Measurements from ENCODE around the gene DDX11.
"Not testable (repeated sequence)": the region's sequence is repeated elsewhere in the genome, so short reads cannot be mapped to it uniquely, and the experiment has no call there.

The DDX11 gene

DNA sequence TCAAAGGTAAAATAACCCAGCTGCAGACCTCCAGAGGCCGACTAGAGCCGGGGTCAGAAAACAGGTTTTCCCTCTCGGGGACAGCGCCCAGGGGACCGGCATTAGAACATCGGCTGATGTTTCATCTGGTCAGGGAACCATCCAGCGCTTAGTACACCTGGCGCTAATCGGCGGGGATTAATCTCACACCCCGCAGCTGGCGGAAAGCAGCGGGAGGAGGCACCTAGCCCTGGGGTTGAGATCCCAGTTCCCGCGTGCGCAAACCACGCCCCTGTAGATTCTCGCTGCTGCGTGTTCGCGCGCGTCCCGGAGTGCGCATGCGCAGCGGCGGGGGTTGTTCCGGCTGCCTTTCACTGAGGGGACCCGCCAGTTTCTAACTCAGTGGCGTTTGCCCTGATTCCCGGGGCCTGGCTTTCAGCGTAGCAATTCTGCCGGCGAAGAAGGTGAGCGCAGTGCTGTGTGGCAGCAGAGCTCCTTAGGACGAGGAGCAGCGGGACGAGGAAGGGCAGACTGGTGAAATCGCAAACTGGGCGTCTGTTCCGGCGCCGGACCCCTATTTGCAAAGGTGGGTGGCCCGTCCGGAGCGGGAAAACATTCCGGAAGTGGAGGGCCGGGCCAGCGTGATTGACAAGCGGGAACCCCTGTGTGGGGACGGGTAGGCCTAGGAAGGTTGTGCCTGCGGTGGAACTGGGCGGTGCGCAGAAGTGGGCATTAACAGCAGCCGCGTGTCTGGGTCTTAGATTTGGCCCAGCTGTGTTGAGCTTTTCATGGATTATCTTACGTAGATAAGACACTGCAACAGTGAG is at the start of gene DDX11:
Gene DDX11, plus strand, starts transcription at position 334 of the 806 bp plus-strand sequence. CDS start 4,534 bp downstream, outside the sequence.
- peak; percentile 81 to 88 (median 85) for DNase-seq (ENCODE audit: low read depth in 3 of 3, low spot score in 1 of 3)

DNA sequence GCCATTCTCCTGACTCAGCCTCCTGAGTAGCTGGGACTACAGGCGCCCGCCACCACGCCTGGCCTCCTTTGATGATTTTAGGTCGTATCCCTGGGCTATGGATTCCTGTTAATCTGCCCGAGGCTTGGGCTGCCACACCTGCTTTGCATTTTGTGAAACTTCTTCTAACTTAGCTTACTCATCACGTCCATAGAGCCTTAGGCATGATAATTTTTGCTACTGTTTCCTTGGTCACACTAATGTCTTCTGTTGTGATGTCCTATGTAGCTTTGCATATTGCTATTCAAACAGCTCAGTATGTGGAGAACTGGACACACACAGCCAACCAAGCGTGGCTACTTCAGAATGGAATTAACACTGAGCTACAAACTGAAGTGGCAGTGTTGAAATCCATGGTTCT is 47.5 kb upstream of the DDX11 start:
- DNase-seq (ENCODE audit: low read depth in 3 of 3, low spot score in 1 of 3), result no peak

DNA sequence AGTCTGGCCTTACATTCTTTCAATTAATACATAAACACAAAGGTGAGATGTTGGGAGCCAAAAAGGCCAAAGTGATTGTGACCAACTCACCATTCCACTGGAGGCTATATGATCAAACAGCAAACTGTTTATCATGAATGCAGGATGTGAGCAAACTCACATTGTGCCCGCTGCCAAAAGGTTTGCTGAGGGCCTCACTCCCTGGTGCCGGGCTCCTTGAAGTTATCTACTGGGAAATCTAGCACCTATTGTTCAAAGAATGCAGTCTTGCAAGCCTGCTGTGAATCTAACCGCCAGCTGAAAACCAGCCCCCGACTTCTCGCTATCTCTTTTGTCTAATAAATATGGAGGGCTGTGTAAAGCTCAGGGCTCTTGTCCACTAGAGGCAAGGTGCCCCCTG is 46.7 kb upstream of the DDX11 start:
- not testable (repeated sequence) for DNase-seq (ENCODE audit: low read depth in 3 of 3, low spot score in 1 of 3)

DNA sequence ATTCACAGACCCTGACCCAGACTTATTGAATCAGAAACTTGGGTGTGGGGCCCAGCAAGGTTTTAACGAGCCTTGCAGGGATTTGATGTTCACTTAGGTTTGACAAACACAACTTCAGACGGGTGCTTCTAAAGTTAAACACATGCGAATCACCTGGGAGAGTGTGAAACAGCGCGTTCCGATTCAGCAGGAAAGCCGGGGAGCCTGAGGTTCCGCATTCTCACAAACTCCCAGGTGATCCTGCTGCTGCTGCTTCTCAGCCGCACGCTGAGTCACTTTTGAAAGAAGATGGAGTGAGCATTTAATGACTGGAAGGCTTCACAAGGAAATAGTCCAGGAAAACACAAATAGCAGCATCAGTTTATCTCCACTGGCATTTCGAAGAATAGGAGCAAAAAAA is 44.2 kb upstream of the DDX11 start:
- DNase-seq (ENCODE audit: low read depth in 3 of 3, low spot score in 1 of 3), result no peak

DNA sequence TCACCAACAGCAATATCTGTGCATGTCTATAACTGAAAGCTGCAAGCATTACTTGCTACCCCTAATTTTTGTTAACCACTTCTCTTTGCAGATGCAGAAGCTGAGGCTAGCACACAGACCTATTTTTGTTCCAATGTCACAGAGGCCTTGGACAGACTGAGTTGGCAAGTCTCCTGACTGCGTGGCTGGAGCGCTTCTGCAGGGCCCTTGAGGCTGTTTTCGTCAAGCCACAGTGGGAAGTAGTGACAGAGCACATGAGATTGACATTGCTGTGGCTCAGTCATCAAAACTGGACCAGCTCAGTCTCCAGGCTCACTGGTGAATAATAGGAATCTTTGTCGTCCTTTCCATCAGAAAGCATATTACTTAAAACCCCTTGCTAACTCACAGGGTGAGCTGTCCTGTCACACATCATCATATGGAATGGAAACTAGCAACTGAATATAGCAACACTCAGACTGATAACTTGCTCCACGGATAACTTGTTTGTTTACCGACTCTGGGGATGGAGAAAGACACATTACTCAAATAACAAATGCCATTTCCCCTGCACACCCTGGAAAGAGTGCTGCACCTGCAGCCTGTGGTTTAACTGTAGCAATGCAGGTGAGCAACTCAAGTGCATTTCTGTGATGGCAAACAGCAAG is 43.6 kb upstream of the DDX11 start:
- DNase-seq (ENCODE audit: low read depth in 3 of 3, low spot score in 1 of 3), result no peak

DNA sequence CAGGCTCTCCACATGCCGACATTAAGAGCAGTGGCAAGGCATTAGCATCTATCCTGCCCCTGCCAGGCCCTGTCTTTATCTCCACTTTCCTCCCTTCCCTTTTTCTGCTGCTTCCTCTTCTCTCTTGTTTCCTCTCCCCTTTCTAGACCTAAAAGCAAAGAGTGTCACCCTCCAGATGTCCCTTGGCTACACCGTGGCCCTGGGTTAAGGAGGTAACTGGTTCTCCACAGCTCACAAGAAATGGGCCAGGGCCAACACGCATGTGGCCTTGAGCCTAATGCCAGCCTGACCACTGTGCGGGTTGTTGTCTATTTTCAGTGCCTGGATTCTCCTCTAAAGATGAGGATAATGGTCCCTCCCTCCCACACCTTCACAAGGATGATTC is 41.7 kb upstream of the DDX11 start:
- DNase-seq (ENCODE audit: low read depth in 3 of 3, low spot score in 1 of 3), result no peak

DNA sequence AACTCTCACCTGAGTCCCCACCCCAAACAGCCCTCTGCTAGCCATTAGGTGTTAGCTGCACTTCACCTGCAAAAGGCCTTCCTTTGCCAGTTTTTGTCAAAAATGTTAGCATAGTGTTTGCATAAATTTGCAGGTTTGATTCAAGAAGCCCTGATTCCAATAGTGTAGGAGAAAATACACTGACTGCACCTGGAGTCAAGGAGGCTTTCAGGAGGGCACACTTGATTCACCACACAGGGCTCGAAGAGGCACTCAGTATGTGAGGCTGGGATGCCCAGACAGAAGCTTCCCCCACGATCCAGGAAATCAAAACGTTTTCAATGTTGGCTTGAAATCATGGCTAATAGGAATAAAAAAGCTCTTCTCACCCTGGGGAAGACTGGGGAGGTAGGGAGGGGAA is 40.5 kb upstream of the DDX11 start:
- no peak for DNase-seq (ENCODE audit: low read depth in 3 of 3, low spot score in 1 of 3)

DNA sequence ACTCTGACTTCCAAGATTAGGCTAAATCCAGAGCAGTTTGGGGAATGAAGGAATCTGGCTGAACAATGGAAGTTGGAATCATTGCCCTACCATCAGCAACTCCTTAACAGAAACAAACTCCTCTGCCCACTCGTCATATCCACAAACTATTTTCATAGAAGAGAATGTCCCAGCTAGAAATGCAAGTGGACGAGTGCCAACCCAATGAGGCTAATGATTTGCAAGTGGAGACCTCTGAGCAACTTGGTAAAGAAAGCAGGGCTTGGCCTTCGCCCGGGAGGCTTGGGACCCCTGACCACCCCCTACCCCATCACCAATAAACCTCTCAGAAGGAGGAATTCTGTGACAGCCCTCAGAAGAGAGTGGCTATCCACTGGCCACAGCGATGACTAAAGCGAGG is 40.0 kb upstream of the DDX11 start:
- DNase-seq (ENCODE audit: low read depth in 3 of 3, low spot score in 1 of 3), result no peak

DNA sequence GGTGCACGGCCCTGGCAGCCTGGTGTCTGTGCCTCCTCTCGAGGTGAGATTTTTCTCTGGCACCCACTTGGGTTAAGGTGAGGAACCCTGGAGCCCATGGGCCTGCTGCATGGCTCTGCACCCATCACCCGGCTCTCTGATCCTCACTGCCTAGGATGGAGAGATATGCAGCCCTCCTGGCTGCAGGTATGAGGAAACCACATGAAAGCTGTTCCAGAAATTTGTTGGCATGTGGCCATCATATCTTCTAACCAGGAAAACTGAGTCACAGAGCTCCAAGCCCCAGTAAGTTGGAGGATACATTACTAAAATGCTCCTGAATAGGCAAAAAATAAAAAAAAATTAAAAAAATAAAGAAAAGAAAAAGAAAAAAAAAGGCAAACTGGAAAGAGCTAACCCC is 39.3 kb upstream of the DDX11 start:
- DNase-seq (ENCODE audit: low read depth in 3 of 3, low spot score in 1 of 3), result no peak

DNA sequence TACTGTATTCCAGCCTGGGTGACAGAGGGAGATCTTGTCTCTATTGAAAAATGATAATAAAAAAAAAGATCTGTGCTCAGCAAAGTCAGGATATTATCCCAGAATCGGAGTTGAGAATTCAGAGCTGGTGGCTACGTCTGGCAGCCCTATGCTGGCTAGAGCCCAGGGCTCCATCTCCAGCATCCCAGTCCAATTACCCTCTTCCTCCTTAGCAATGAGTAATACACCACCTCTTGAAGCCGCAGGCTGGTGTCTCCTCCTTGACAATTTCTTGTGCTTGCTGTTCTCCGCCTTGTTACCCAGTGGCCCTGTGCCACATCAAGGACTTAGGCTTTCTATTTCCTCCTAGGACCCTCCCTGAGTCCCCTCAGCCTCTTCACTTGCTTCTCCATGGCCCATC is 38.4 kb upstream of the DDX11 start:
- no peak for DNase-seq (ENCODE audit: low read depth in 3 of 3, low spot score in 1 of 3)

DNA sequence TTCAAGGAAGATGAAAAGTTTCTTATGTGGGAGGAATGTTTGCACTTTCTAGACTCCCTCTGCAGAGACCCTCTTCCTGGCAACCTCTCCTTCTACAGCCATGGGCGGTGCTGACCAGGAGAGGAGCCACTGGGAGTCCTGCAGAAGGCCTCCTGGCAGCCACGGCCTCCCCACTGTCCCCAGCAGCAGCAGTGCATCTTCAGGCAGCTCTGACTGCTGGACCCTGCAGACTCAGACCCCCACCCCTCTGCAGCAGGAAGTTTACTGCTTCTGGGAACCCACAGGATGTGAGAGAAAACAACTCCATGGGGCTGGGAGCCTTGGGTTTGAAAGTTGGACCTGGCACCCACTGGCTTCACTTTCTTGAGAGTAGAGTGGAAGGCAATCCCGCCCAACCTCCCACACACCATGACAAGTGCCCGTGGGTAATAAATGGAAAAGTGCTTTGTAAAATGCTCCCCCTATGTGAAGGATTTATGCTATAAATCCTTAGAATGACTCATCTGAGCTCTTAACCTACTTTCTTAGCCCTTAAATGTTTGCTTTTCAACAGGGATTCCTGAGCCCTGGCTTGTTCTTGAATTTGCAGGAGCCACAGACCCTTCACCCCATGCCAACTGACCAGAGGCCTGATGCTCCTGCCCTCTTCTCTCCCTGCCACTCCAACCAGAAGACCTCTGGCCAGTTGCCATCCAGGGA is 37.5 kb upstream of the DDX11 start:
- DNase-seq (ENCODE audit: low read depth in 3 of 3, low spot score in 1 of 3), result no peak

DNA sequence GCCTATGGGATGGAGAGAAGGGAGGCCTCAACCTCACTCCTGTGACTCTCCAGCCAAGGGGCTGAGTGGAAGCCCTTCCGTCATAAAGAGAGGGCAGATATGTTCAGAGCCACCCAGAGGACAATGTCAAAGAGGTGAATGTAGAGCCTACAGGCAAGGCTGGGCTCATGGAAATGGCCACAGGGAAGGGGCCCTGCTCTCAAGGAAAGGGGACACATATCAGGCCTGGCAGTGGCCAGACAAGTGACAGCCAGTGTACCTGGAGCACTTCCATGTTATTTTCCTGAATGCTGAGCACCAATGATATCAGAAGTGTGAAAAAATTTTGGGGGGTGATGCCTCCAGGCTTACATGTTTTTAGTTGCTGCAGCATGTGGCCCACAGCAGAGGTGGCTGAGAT is 36.6 kb upstream of the DDX11 start:
- no peak for DNase-seq (ENCODE audit: low read depth in 3 of 3, low spot score in 1 of 3)

DNA sequence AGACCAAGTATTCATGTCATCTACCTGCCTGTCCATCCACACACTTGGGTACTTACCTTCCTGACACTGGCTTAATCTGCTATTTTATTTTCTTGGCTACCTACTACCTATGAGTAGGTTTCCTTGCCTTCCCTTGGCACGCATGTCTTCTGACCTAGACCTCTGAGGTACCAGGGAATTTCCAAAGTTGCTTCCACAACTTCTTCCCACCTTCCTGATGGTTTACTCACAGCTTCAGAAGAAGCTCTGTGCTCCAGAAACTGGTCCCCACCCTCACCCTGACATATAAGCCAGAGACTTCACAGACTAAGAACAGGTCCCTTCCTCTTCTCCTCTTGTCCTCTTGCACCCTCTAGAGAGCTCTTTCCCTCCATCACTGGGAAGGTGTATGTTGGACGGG is 35.7 kb upstream of the DDX11 start:
- no peak for DNase-seq (ENCODE audit: low read depth in 3 of 3, low spot score in 1 of 3)

DNA sequence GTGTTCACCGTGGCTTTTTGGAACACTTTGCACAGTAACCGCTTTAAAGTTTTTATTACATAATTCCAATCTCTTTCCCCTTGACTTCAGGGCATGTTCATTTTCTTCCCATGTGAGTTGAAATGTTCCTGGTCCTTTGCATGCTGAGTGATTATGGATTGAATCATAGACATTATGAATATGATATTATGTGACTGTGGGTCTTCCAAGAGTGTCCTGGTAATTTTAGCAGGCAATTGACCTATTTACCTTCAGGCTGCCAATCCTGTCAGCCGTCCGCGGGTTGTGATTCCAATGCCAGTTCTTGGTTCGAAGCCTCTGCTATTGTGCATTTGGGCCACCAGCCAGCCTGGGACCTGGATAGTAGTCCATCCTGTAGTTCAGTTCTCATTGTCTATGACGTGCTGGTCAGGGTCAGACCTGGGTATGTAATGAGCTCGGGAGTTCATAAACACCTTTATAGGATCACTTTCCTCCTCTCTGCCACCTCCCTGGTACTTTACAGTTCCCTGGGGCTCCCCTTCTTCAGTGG is 32.6 kb upstream of the DDX11 start:
- DNase-seq (ENCODE audit: low read depth in 3 of 3, low spot score in 1 of 3), result no peak

DNA sequence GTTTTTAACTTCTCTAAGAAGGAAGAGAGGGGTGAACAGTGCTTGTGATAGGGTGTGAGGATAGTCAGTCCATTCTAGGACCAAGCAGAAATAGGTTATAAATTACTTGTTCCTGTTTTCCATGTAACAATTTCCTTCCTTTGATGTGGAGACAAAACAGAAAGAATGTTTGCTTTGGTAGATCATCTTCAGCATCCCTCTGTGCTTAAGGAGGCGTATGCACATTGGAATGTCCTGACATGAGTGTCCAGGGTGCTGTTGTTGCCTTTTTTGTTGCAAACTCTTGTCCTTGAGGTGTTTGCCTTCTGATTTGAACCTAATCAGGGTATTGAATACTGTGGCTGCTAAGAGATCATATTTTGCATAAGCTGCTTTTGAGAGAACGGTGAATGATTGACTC is 23.5 kb upstream of the DDX11 start:
- not testable (repeated sequence) for DNase-seq (ENCODE audit: low read depth in 3 of 3, low spot score in 1 of 3)

DNA sequence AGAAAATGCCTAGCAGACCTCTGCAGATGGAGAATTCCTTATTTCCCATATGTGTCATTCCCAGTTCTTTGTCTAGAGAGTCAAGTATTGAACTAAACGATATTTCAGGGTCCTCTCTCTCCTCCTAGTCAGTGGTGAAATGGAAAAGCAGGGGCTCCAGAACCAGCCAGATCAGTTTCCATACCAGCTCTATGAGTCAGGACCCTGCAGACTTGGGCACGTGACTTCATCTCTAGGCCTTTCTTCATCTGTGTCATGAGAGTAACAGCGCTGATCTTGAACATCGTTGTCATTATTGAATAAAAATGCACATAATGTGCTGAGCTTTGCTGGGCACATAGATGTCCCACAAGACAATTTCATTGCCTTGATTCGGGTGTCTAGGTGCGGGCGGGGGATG is 23.1 kb upstream of the DDX11 start:
- DNase-seq (ENCODE audit: low read depth in 3 of 3, low spot score in 1 of 3), result not testable (repeated sequence)

DNA sequence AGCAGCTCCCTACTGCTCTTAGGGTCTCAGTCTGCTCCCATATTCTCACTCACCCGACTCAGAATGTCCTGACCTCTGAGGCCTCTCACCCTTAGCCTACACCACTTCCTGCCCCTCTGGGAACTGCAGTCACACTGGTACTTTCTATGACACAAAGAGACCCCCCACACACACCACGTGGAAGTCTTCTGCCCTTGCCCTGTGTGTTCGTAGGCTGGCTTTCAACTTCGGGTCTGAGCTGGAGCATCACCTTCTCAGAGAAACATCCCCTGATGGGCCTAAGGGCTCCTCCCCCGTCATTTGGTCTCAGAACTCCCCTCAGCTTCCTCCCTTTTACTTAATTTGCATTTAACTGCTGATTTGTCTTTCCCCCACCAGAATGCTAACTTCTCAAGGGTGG is 22.0 kb upstream of the DDX11 start:
- DNase-seq (ENCODE audit: low read depth in 3 of 3, low spot score in 1 of 3), result not testable (repeated sequence)

DNA sequence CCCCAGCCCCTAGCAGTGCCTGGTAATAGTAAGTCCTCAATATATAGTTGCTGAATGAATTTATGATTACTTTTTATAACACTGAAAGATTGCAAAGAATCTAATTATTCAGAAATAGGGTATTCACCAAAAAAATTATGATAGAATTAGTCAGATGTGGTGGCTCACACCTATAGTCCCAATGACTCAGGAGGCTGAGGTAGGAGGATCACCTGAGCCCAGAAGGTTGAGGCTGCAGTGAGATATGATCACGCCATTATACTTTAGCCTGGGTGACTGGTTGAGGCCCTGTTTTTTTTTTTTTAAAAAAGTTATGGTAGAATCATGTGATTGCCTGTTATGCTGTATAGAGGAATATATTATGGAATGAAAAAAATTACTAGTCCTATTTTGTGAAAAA is 21.5 kb upstream of the DDX11 start:
- not testable (repeated sequence) for DNase-seq (ENCODE audit: low read depth in 3 of 3, low spot score in 1 of 3)

DNA sequence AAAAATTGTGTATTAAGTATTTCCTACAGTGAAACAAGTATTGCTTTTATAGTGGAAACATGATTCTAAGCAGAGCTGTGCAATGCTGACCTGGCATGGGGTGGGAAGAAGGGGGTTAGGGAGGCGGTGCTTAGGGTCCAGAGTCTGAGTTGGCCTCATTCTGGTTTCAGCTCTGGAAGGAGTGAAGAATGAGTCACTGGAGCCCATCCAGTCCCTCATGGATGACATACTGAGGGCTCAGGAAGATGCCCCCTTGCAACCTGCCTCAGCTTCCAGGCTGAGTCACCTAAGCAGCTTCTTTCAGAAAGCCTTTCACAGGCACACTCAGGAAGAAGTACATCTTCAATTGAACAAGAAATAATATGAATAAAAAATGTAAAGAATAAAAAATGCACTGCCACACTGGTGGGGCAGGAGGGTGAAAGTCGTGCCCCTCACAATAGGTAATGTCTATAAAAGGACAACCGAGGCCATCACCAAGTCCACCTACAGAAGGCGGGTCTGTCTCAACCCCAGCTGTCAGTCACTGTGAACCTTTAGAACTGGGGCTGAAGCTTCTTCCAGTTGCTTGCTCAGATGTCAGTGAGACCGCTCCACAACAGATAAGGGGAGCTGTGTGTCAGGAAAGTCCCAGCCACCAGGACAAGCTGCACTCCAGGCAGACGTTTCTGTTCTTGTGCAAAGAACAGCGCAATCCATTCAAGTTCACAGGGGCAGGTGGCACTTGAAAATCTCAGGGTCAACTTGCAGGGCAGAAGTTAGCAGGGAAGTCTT is 20.8 kb upstream of the DDX11 start:
- DNase-seq (ENCODE audit: low read depth in 3 of 3, low spot score in 1 of 3), result not testable (repeated sequence)

DNA sequence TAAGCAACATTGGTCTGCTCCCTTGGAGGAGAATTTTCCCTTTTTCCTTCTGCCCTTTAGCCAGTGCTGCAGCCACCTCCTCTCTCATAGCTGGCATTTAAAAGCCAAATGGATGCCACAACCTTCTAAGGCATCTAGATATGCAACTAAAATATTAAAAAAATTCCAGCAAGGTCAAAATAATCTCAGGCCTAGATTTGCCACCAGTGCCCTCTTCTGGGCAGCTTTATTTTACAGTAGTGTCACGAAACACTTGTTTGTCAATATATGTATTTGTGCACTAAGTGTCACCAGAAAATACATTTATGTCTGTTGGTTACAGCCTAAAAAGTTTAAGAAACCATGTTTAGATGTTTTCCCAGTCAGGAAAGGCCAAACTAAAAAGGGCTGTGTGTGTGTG is 19.7 kb upstream of the DDX11 start:
- not testable (repeated sequence) for DNase-seq (ENCODE audit: low read depth in 3 of 3, low spot score in 1 of 3)

DNA sequence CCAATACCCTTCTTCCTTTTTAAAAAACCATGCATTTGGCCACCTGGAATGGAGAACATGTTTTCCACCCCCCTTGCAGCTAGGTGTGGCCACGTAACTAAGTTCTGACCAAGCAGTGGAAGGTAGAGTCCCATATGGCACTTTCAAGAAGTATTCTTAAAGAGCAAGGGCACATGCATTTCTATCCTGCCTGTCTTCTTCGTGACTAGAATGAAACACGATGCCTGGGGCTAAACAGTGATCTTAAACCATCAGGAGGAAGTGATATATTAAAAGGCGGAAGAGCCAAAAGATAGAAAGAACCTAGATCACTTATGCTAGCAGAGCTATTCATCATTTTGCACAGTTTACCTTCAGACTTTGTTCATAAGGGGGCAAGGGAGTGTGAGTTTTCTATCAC is 16.0 kb upstream of the DDX11 start:
- DNase-seq (ENCODE audit: low read depth in 3 of 3, low spot score in 1 of 3), result no peak
